Neural cell (in vitro differentiated cells): ENCODE data around the gene PASD1. TPM values are rescaled to one million over a fixed set of nuclear protein-coding genes. Genes with fewer than 3 reads are reported as not detected.

Experiments
- H2AFZ ChIP-seq: fragments of 200-600, 300-800 bp; sonication (generic), shearing (Covaris generic); 2 replicates; pipeline ENCODE4 v1.6.0; 2014; ENCODE audit warnings: low read depth, mild to moderate bottlenecking, antibody characterized with exemption, low read length, moderate library complexity
- H3F3A ChIP-seq: fragments of 200-600 bp; shearing (Covaris generic); 2 replicates; pipeline ENCODE4 v1.6.1; 2016; ENCODE audit warnings: mild to moderate bottlenecking, moderate library complexity, mixed read lengths, antibody characterized with exemption, low read length; ENCODE audit not compliant: insufficient read depth, poor library complexity, severe bottlenecking
- H3K27ac ChIP-seq: fragments of 200-600, 300-800 bp; sonication (generic), shearing (Covaris generic); 2 replicates; pipeline ENCODE4 v1.5.1; 2014; ENCODE audit warnings: mild to moderate bottlenecking, low read length, moderate library complexity
- H3K27me3 ChIP-seq: fragments of 300-800, 200-600 bp; sonication (generic), shearing (Covaris generic); 2 replicates; pipeline ENCODE4 v1.6.0; 2014; ENCODE audit warnings: mild to moderate bottlenecking, low read depth, low read length, moderate library complexity; ENCODE audit not compliant: insufficient read depth
- H3K36me3 ChIP-seq: fragments of 300-800, 200-600 bp; sonication (generic), shearing (Covaris generic); 2 replicates; pipeline ENCODE4 v1.5.1; 2014; ENCODE audit warnings: mild to moderate bottlenecking, antibody characterized with exemption, low read length, moderate library complexity; ENCODE audit not compliant: insufficient read depth
- H3K4me2 ChIP-seq: fragments of 300-800, 200-600 bp; sonication (generic), shearing (Covaris generic); 2 replicates; pipeline ENCODE4 v1.6.0; 2014; ENCODE audit warnings: mild to moderate bottlenecking, low read length
- H3K4me3 ChIP-seq: fragments of 300-800, 200-600 bp; sonication (generic), shearing (Covaris generic); 2 replicates; pipeline ENCODE4 v1.5.1; 2014; ENCODE audit warnings: mild to moderate bottlenecking, low read length, moderate library complexity
- H3K79me2 ChIP-seq: fragments of 200-600 bp; shearing (Covaris generic); replicated peaks from 2 replicates; pipeline ENCODE4 v1.6.0; 2014; ENCODE audit warnings: mild to moderate bottlenecking, low read length, moderate library complexity; ENCODE audit not compliant: insufficient read depth
- H3K9ac ChIP-seq: fragments of 300-800, 200-600 bp; sonication (generic), shearing (Covaris generic); 2 replicates; pipeline ENCODE4 v1.6.1; 2016; ENCODE audit warnings: mild to moderate bottlenecking, low read length, mixed read lengths
- H3K9me2 ChIP-seq: fragments of 200-600 bp; shearing (Covaris generic); 2 replicates; pipeline ENCODE4 v1.6.1; 2016; ENCODE audit warnings: mild to moderate bottlenecking, low read length, mixed read lengths; ENCODE audit not compliant: insufficient read depth
- H3K9me3 ChIP-seq: fragments of 200-600, 300-800 bp; sonication (generic), shearing (Covaris generic); 2 replicates; pipeline ENCODE4 v1.6.1; 2016; ENCODE audit warnings: mild to moderate bottlenecking, mixed run types, low read length, moderate library complexity, mixed read lengths
- H4K20me1 ChIP-seq: fragments of 200-600 bp; shearing (Covaris generic); 2 replicates; pipeline ENCODE4 v1.6.1; 2016; ENCODE audit warnings: mild to moderate bottlenecking, mixed run types; ENCODE audit not compliant: insufficient read depth
- EP300 ChIP-seq: fragments of 450-650 bp; conservative IDR thresholded peaks from 2 replicates; pipeline ENCODE4 v1.6.1; 2014; ENCODE audit warnings: antibody characterized with exemption, mild to moderate bottlenecking, moderate library complexity; ENCODE audit not compliant: poor library complexity, severe bottlenecking
- EZH2 ChIP-seq: fragments of 200-600, 300-800 bp; shearing (Covaris generic), sonication (generic); IDR thresholded peaks from 2 replicates; pipeline ENCODE4 v1.6.1; 2014; ENCODE audit warnings: antibody characterized with exemption, low read length, borderline replicate concordance, mild to moderate bottlenecking; ENCODE audit not compliant: insufficient read depth, poor library complexity, severe bottlenecking
- MXI1 ChIP-seq: fragments of 450-650 bp; conservative IDR thresholded peaks from 2 replicates; pipeline ENCODE4 v1.6.1; 2014; ENCODE audit warnings: antibody characterized with exemption, mild to moderate bottlenecking; ENCODE audit not compliant: poor library complexity, severe bottlenecking
- POLR2AphosphoS5 ChIP-seq: IDR thresholded peaks from 2 replicates; pipeline ENCODE4 v1.6.1; 2012
- RAD21 ChIP-seq: fragments of 450-650 bp; conservative IDR thresholded peaks from 2 replicates; pipeline ENCODE4 v1.6.1; 2014; ENCODE audit warnings: antibody characterized with exemption, mild to moderate bottlenecking, moderate library complexity
- REST ChIP-seq: IDR thresholded peaks from 2 replicates; pipeline ENCODE4 v1.6.1; 2012; ENCODE audit warnings: borderline replicate concordance
- SMC3 ChIP-seq: fragments of 450-650 bp; conservative IDR thresholded peaks from 2 replicates; pipeline ENCODE4 v1.6.1; 2014; ENCODE audit warnings: antibody characterized with exemption, mild to moderate bottlenecking, moderate library complexity; ENCODE audit not compliant: poor library complexity
- TAF1 ChIP-seq: IDR thresholded peaks from 2 replicates; pipeline ENCODE4 v1.6.1; 2012; ENCODE audit warnings: low read depth
- polyA plus RNA-seq: library from polyadenylated mRNA; depleted of rRNA; stranded (reverse); fragments of >200 nt; gene quantifications from 2 replicates; pipeline ENCODE4 v1.2.3, GENCODE V29; 2014
- TF ChIP-seq, protein P1 (sequence below): fragments of 450-650 bp; IDR thresholded peaks from 2 replicates; pipeline ENCODE4 v1.5.1; 2014; ENCODE audit warnings: antibody characterized with exemption, mild to moderate bottlenecking, moderate library complexity; ENCODE audit not compliant: poor library complexity, severe bottlenecking

Gene PASD1
- polyA plus RNA-seq, 1 donor from 2014 or later: not detected

- Histone ChIP-seq H2AFZ (no peak overlapping the region), H4K20me1 (no peaks in the 10 kb centered on the region), H3K4me3 (no peak overlapping the region), H3F3A (no peaks in the 10 kb centered on the region), H3K27me3 (no peaks in the 10 kb centered on the region), H3K9me3 (no peaks in the 10 kb centered on the region), H3K27ac (no peak overlapping the region), H3K9me2 (no peaks in the 10 kb centered on the region), H3K9ac (no peak overlapping the region), H3K79me2 (no peaks in the 10 kb centered on the region), H3K36me3 (no peaks in the 10 kb centered on the region), H3K4me2 (no peak overlapping the region)
- TF ChIP-seq EZH2: no peak
- TF ChIP-seq POLR2AphosphoS5: no peak
- TF ChIP-seq RAD21: no peak
Observed at GRCh38 chrX:151609222-151609621, 45.7 kb downstream of the PASD1 start.

DNA sequence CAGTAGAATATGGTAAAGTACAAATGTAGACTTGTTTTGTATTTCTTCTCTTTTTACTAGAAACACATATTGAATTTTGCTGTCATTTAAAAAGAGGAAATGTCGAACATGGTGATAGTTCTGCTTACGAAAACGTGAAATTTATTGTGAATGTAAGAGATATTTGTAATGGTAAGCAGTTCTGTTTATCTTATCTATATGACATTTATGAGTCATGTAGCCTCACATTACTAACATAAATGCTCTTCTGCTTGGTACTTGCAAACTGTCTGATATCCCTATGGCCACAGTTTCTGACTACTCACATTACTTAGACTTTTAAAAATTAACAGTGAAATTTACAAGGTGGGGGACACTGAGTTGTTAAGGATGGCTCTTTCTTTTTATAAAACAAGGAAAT lies 57.9 kb downstream of the PASD1 start:
- no peak overlapping the region for H3K4me3 ChIP-seq
- H3K9ac ChIP-seq: no peak overlapping the region
- no peaks in the 10 kb centered on the region for H3K36me3 ChIP-seq
- H2AFZ ChIP-seq: no peak overlapping the region
- no peak overlapping the region for H3K4me2 ChIP-seq
- no peak overlapping the region for H3K27ac ChIP-seq
- H3F3A ChIP-seq: no peaks in the 10 kb centered on the region
- TF ChIP-seq EP300 (no peak), TAF1 (no peak), POLR2AphosphoS5 (no peak), REST (no peak), EZH2 (no peak), RAD21 (no peak), MXI1 (no peak), SMC3 (no peak)
- TF ChIP-seq, protein P1, sequence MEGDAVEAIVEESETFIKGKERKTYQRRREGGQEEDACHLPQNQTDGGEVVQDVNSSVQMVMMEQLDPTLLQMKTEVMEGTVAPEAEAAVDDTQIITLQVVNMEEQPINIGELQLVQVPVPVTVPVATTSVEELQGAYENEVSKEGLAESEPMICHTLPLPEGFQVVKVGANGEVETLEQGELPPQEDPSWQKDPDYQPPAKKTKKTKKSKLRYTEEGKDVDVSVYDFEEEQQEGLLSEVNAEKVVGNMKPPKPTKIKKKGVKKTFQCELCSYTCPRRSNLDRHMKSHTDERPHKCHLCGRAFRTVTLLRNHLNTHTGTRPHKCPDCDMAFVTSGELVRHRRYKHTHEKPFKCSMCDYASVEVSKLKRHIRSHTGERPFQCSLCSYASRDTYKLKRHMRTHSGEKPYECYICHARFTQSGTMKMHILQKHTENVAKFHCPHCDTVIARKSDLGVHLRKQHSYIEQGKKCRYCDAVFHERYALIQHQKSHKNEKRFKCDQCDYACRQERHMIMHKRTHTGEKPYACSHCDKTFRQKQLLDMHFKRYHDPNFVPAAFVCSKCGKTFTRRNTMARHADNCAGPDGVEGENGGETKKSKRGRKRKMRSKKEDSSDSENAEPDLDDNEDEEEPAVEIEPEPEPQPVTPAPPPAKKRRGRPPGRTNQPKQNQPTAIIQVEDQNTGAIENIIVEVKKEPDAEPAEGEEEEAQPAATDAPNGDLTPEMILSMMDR: no peak
- no peaks in the 10 kb centered on the region for H3K9me2 ChIP-seq
- H3K27me3 ChIP-seq: no peaks in the 10 kb centered on the region
- no peaks in the 10 kb centered on the region for H3K9me3 ChIP-seq
- no peaks in the 10 kb centered on the region for H4K20me1 ChIP-seq
- no peaks in the 10 kb centered on the region for H3K79me2 ChIP-seq

DNA sequence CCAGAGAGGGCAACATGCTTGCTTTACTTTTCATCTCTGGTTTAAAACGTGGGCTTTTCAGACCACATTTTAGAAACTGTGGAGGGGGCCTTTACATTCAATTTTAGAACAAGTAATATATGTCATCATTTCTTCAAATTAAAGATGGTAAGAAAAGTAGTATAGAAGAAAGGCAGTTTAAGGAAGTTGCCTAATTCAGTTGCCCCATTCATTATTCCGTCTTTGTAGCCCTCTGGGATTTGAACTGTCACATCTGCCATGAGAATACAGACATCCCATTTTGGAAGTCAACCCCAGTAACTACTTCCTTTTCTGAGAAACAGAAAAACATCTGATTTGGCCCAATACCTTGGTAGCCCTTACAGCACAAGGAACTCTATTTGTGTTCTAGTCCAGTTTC lies 61.2 kb downstream of the PASD1 start:
- H2AFZ ChIP-seq: no peak overlapping the region
- no peak overlapping the region for H3K4me2 ChIP-seq
- H3K4me3 ChIP-seq: no peak overlapping the region
- no peak overlapping the region for H3K27ac ChIP-seq
- H4K20me1 ChIP-seq: no peaks in the 10 kb centered on the region
- no peaks in the 10 kb centered on the region for H3K79me2 ChIP-seq
- no peaks in the 10 kb centered on the region for H3K27me3 ChIP-seq
- H3K9me3 ChIP-seq: no peaks in the 10 kb centered on the region
- H3K9me2 ChIP-seq: no peaks in the 10 kb centered on the region
- no peaks in the 10 kb centered on the region for H3K36me3 ChIP-seq
- no peak overlapping the region for H3K9ac ChIP-seq
- H3F3A ChIP-seq: no peaks in the 10 kb centered on the region
- TF ChIP-seq SMC3: no peak
- TF ChIP-seq EZH2: no peak
- no peak for TF ChIP-seq POLR2AphosphoS5
- no peak for TF ChIP-seq REST
- TF ChIP-seq RAD21: no peak
- no peak for TF ChIP-seq TAF1
- TF ChIP-seq EP300: no peak
- no peak for TF ChIP-seq MXI1
- TF ChIP-seq, protein P1: no peak
